ENCODE data around the gene PLEKHA7.

The PLEKHA7 gene

DNA sequence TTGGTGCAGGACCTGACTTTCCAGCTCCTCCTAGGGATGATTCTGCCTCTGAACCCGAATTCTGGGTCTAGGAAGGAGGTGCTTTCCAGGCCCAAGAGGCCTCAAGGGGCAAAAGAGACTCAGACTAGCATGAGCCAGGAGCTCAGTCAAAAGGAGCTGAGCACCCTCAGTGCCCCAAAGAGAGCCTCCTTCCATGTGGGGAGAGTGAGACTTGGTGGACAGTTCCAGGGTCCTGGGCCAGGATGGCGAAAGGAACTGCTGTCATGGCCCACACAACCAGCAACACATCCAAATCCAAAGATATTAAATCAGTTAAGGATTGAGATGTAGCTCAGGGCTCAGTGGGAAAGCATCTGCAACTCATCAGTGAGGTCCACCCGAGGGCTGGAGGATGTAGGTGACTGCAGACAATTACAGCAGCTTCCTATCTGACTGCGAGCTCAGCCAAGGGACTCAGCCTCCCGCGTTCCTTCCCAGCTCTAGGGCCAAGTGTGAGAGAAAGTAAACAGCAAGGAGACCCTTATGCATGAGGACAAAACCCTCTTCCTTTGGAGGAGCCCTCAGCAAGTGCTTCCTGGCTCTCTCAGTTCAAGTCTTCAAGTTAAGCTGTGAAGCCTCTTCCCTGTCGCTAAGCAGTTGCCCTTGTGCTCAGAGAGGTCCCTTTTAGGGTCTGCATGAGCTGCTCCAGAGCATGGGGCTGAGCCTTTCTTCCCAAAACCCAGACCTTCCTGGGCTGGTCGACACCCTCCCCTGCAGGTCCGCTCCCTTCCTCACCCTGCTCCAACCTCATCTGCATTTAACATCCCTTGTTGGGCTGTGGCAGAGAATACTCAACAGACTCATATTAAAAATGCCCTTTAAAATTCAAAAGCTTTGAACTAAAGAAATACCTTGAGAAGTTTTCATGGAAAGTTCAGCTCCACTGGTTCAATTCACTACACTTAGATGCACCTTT, 240.0 kb downstream of the PLEKHA7 start:
- in situ Hi-C loops (cut with HindIII; ENCODE audit: low pct_unique_long_range_greater_than_20kb, low sequenced_read_pairs) = no loop called here
- no peak for DNase-seq (ENCODE audit: low read depth in 1 of 2, low spot score in 1 of 2)
- TF ChIP-seq JUND (IDR thresholded peaks at IDR 0.05; ENCODE audit: low read depth) = no peak

DNA sequence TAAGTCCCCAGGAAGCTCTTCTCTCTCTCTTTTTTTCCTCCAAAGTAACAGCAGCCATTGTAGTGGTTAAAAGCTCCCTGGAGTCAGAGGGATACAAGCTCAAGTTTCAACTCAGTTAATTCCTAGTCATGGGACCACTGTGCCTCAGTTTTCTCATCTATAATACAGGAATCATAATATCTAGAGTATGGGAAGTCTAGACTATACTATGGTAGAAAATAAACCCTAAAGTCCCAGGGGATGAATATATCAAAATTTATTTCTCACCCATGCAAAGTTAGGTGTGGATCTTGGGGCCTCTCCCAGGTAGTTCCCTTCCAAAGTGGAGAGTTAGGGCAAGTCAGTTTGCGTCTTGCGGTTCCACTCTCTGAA, 242.1 kb downstream of the PLEKHA7 start:
- in situ Hi-C loops (cut with HindIII; ENCODE audit: low pct_unique_long_range_greater_than_20kb, low sequenced_read_pairs) = no loop called here
- DNase-seq (ENCODE audit: low read depth in 1 of 2, low spot score in 1 of 2) = no peak
- no peak for TF ChIP-seq JUND (IDR thresholded peaks at IDR 0.05; ENCODE audit: low read depth)

DNA sequence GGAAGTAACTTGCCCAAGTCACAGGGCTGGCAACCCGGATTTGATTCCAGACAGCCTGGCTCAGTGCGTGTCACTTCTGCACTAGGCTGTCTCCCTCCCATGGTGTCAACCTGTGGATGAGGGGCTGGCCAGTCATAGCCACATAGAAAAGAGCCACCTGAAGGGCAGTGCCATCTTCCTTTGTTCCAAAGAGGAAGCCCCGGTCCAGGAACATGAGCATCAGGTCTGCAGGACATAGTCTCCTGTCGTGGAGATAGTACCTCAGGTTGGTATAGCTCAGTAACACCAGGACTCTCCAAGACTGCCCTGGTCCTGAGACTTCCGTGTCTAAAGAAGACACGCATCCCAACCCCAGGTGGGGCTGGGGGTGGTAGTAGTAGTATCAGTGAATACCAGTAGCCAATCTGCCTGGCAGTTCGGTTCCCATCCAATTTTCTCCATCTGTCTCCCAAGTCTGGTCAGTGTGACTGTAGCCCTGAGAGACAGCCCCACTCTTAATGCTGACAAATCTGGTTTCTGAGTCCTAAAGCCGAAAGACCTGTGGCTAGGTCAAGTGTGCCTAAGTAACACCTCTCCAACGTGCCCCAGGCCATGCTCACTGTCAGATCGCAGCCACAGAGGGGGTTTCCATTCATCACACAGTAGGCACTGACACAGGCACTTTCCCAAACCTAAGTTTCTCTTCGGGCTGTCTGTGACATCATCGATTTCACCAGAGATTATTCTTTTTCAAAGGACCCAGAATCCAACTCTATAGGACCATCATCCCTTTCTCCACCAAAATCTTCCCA, 242.7 kb downstream of the PLEKHA7 start:
- no peak for DNase-seq (ENCODE audit: low read depth in 1 of 2, low spot score in 1 of 2)
- TF ChIP-seq JUND (IDR thresholded peaks at IDR 0.05; ENCODE audit: low read depth) = no peak
- in situ Hi-C loops (cut with HindIII; ENCODE audit: low pct_unique_long_range_greater_than_20kb, low sequenced_read_pairs) = no loop called here

DNA sequence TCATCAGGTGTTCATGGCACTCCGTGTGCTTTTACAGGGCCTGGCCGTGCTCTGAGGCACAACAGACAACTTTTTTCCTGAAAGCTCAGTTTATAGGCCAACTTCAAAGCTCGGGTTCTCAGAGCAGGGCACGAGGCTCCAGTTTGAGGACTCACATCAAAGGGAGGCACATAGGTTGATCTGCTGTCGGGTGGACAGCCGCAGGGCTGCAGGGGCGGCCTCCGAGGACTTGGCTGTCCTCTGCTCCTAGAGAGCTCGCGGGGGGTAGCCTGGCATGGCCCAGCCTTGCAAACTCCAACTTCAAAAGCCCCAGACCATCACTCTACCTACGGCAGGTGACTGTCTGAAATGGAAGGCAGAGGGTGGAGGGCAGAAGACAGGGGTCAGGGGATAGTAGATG, 244.2 kb downstream of the PLEKHA7 start:
- no peak for DNase-seq (ENCODE audit: low read depth in 1 of 2, low spot score in 1 of 2)
- TF ChIP-seq JUND (IDR thresholded peaks at IDR 0.05; ENCODE audit: low read depth) = no peak
- in situ Hi-C loops (cut with HindIII; ENCODE audit: low pct_unique_long_range_greater_than_20kb, low sequenced_read_pairs) = no loop called here

DNA sequence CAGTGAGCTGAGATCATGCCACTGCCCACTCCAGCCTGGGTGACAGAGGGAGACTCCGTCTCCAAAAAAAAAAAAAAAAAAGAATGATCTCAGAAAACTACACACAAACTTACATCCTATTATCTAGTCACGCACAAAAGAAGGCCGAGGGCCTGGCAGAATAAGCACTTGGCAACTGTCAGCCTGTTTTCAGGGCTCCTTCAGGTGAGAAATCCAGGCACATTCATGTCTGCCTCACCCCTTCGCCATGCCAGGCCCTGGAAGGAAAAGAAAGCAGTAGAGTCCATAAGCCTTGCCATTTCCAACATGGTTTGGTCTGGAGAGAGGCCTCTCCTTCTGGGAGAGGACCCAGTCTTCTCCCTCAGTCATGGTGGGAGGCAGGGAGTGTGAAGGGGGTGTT, 244.8 kb downstream of the PLEKHA7 start:
- TF ChIP-seq JUND (IDR thresholded peaks at IDR 0.05; ENCODE audit: low read depth) = no peak
- in situ Hi-C loops (cut with HindIII; ENCODE audit: low pct_unique_long_range_greater_than_20kb, low sequenced_read_pairs) = no loop called here
- no peak for DNase-seq (ENCODE audit: low read depth in 1 of 2, low spot score in 1 of 2)

DNA sequence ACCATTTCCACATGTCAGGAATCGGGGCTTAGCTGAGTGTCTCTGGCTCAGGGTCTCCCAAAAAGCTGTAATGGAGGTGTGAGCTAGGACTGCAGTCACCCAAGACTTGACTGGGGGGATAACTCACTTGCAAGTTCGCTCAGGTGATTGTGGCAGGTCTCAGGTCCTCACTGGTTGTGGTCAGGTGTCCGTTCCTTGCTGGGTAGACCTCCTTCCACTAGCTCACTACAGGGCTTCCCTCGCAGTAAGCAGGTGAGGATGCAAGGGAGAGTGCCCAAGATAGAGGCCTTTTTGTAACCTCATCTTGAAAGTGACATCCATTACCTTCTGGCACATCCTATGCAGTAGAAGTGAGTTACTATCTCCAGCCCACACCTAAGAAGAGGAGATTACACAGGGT, 246.3 kb downstream of the PLEKHA7 start:
- no peak for DNase-seq (ENCODE audit: low read depth in 1 of 2, low spot score in 1 of 2)
- no peak for TF ChIP-seq JUND (IDR thresholded peaks at IDR 0.05; ENCODE audit: low read depth)
- in situ Hi-C loops (cut with HindIII; ENCODE audit: low pct_unique_long_range_greater_than_20kb, low sequenced_read_pairs) = no loop called here

DNA sequence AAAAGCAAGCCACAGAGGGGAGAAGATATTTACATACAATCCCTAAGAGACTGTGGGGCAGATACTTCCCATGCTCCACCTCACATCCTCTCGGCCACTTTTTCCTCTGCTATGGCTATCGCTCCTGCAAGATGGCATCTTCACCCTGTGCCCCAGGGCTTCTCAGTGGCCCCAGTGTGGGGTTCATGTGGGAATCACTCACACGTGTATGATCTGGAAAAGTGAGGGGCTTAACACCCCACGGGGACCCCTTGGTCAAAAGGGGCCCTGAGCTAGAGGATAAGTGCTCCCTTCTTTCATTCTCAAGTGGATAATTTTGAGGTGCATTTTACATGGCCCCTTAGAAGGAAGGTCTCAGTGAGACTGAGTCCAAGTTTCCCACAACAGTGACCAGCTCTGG, 247.1 kb downstream of the PLEKHA7 start:
- DNase-seq (ENCODE audit: low read depth in 1 of 2, low spot score in 1 of 2) = no peak
- in situ Hi-C loops (cut with HindIII; ENCODE audit: low pct_unique_long_range_greater_than_20kb, low sequenced_read_pairs) = no loop called here

DNA sequence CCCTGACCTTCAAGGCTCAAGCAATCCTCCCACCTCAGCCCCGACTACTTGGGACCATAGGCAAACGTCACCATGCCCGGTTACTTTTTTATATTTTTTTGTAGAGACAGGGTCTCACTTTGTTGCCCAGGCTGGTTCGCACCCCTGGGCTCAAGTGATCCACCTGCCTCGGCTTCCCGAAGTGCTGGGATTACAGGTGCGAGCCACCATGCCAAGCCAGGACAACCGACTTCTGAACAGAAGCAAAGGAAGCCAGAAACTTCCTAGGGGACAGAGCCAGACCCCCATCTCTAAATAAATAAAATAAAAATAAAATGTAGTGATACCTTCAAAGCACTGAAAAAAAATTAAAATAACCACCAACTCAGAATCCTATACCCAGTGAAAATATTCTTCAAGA, 249.3 kb downstream of the PLEKHA7 start:
- in situ Hi-C loops (cut with HindIII; ENCODE audit: low pct_unique_long_range_greater_than_20kb, low sequenced_read_pairs) = no loop called here
- DNase-seq (ENCODE audit: low read depth in 1 of 2, low spot score in 1 of 2) = no peak
- TF ChIP-seq JUND (IDR thresholded peaks at IDR 0.05; ENCODE audit: low read depth) = no peak

More for the DNA sequence above, 247.1 kb downstream of the PLEKHA7 start:
- TF ChIP-seq JUND (IDR thresholded peaks at IDR 0.05; ENCODE audit: low read depth) = no peak

DNA sequence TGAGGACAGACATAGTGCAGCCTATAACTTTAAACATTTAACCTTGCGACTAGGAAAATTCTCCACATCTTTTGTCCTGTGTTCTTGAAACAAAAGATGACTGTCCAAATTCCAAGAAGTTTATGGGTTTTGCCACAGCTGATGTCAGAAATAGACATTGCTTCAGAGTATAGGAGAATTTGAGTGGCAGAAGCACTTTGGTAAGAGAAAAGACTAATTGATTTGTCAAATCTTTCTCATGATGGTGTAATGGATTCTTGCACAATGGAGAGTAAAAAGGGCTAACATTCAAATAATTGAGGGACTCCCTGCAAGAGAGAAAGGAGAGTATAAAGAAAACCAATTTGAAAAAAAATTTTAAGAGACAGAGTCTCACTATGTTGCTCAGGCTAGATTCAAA, 250.5 kb downstream of the PLEKHA7 start:
- no peak for TF ChIP-seq JUND (IDR thresholded peaks at IDR 0.05; ENCODE audit: low read depth)
- DNase-seq (ENCODE audit: low read depth in 1 of 2, low spot score in 1 of 2) = no peak
- in situ Hi-C loops (cut with HindIII; ENCODE audit: low pct_unique_long_range_greater_than_20kb, low sequenced_read_pairs) = no loop called here

DNA sequence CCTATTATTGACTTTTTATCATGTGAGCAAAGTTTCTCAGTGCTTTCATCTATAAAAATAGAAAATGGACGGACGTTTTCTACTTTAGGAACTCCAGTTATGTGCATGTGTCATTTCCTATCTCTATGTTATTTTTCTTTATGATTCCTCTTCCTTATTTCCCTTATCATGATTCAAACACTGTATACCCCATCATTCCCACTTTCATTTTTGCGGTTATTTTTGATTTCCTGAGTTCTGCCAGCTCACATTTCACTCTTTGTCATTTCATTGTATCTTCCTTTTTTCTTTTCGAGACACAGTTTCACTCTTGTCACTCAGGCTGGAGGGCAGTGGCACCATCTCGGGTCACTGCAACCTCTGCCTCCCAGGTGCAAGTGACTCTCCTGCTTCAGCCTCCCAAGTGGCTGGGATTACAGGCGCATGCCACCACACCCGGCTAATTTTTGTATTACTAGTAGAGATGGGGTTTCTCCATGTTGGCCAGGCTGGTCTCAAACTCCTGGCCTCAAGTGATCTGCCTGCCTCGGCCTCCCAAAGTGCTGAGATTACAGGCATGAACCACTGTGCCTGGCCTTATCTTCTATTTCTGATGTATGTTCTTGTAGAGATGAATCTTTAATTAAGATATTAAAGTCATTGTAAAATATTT, 254.2 kb downstream of the PLEKHA7 start:
- in situ Hi-C loops (cut with HindIII; ENCODE audit: low pct_unique_long_range_greater_than_20kb, low sequenced_read_pairs) = no loop called here
- TF ChIP-seq JUND (IDR thresholded peaks at IDR 0.05; ENCODE audit: low read depth) = no peak
- no peak for DNase-seq (ENCODE audit: low read depth in 1 of 2, low spot score in 1 of 2)

DNA sequence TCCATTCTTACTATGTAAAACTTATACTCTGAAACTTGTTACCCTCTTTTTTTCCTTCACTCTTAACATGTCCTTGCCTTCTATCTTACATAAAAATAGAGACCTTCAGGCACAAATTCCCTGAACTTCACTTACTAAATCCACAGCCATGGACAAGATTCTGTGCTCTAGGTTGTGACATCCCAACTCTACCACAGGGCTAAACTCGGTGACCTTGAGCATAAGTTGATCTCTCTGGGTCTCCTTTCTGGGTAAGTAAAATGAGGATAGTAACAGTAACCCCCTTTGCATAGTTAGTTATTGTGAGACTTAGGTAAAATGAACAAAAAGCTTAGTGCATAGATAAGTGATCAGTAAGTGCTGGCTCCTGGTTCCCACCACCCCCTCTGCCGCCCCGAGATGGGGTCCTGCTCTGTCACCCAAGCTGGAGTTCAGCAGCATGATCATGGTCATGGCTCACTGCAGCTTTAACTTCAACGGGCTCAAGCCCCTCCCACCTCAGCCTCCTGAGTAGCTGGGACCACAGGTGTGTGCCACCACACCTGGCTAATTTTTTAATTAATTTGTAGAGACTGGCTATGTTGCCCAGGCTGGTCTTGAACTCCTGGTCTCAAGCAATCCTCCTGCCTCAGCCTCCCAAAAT, 255.7 kb downstream of the PLEKHA7 start:
- in situ Hi-C loops (cut with HindIII; ENCODE audit: low pct_unique_long_range_greater_than_20kb, low sequenced_read_pairs) = no loop called here
- TF ChIP-seq JUND (IDR thresholded peaks at IDR 0.05; ENCODE audit: low read depth) = no peak
- no peak for DNase-seq (ENCODE audit: low read depth in 1 of 2, low spot score in 1 of 2)

DNA sequence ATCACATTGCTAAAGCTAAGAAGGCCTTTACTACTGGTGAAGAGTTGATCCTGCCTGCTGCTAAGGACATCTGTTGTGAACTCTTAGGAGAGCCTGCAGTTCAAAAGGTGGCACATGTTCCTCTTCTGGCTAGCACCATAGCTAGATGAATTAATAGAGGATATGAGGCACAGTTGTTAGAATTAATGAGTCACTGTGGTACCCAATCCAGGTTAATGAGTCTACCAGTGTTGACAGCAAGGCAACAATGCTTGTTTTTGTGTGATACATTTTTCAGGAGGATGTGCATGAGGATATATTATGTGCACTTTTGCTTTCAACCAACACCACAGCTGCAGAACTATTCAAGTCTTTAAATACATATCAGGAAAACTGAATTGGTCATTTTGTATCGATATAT, 263.8 kb downstream of the PLEKHA7 start:
- no peak for DNase-seq (ENCODE audit: low read depth in 1 of 2, low spot score in 1 of 2)
- TF ChIP-seq JUND (IDR thresholded peaks at IDR 0.05; ENCODE audit: low read depth) = no peak
- in situ Hi-C loops (cut with HindIII; ENCODE audit: low pct_unique_long_range_greater_than_20kb, low sequenced_read_pairs) = no loop called here
